Measurements from ENCODE around the gene LYZL1. TPM values are rescaled to one million over a fixed set of nuclear protein-coding genes. Genes with fewer than 3 reads are reported as not detected.
A peak's percentile ranks its signal among the peaks of the same experiment; 100 is the strongest.

LYZL1 gene
- total and polyA plus RNA-seq, 9 of the 15 experiments (the other 6 are each of a cell fraction or from before 2014, with no cell fraction given): not detected

DNA sequence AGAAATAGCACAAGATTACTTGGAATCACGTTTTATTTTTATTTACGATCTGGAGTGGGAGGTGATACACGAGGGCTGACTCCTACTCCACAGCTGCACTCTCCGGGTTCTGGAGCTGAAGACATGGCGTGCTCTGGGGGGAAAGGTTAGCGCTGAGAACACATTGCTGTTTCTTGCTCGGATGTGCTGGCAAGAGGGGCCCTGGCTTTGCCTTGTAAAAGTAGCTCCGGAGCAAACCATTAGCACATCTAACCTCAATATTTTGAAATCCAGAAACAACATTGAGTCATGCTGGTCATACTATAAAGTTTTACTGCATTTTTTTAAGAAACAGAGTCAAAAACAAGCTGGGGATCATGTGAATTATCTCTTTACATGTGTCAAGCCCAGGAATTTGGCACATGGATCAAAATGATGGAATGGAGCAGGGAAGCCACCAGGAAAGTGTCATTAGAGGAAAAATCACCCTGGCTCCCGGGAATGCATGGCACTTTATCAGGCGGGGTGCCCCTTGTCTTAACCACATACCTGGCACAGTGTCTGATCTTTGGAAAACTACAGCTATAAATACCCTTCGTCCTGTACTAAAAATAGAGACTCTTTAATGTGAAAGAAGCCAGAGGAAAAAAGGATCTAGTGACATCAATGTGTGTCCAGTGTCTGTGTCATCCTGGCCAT is 31.6 kb upstream of the LYZL1 start:
- H2AFZ ChIP-seq (ENCODE audit: low read depth, low read length): no peak overlapping the region
- peaks cover 0 to 19% of the 10 kb centered on the region in 2 experiments; a peak in 3 of 5 replicates for H3K27me3 ChIP-seq (ENCODE audit: control insufficient read depth in 2 of 2, insufficient read depth in 2 of 2, low read length in 2 of 2)
- H3K9me1 ChIP-seq (ENCODE audit: control insufficient read depth, insufficient read depth, low read length): no peaks in the 10 kb centered on the region
- intact Hi-C loops (cut with micrococcal nuclease) (no loop called here), in situ Hi-C loops (cut with MboI) (no loop called here)
- H3K36me3 ChIP-seq (ENCODE audit: control insufficient read depth, insufficient read depth, low read length): no peaks in the 10 kb centered on the region
- ChIA-PET CTCF (ENCODE audit: low intra/inter-chr PET ratio) (no interaction called here), POLR2A (interaction anchor here (1.0 kb wide), 1 partner anchor 14 kb away, joined by 3 read pairs; no protein-coding TSS in a partner anchor)
- no peak overlapping the region for H3K4me3 ChIP-seq
- no peak for ATAC-seq
- WGBS (ENCODE audit: insufficient coverage, low coverage, missing lambda C conversion rate): 7% methylated on average over 11 of the region's 11 CpGs
- no peaks in the 10 kb centered on the region for H3K9me3 ChIP-seq (replicated peaks; ENCODE audit: control insufficient read depth, insufficient read depth, low read depth, low read length)
- H3K9ac ChIP-seq (ENCODE audit: insufficient read depth in 1 of 2, low read depth in 2 of 2, low read length in 2 of 2): no peak overlapping the region
- FAIRE-seq: no peak
- H4K20me1 ChIP-seq (replicated peaks; ENCODE audit: control insufficient read depth, insufficient read depth, low read length): no peaks in the 10 kb centered on the region
- DNase-seq (ENCODE audit: extremely low read depth in 1 of 4, low spot score in 3 of 4): no peak
- H3K4me1 ChIP-seq (replicated peaks in 1 of 2; ENCODE audit: control insufficient read depth in 2 of 2, insufficient read depth in 2 of 2, low read length in 2 of 2): peaks cover 10 to 39% of the 10 kb centered on the region in 2 experiments
- TF ChIP-seq NR2C2 (CRISPR knock-in tag; IDR thresholded peaks at IDR 0.05): no peak
- TF ChIP-seq NR2C2 (tag; IDR thresholded peaks at IDR 0.05): peak; percentile 32; the same call in 1 of the 2 replicates
- TF ChIP-seq CEBPG (CRISPR knock-in tag; IDR thresholded peaks at IDR 0.05): no peak
- TF ChIP-seq CEBPG (tag; conservative IDR thresholded peaks at IDR 0.05 in 1 of 2, IDR thresholded peaks at IDR 0.05 in 1 of 2): peak in 1 of 2 experiments; percentile 66; a peak in 2 of 4 replicates
- TF ChIP-seq, protein P1, sequence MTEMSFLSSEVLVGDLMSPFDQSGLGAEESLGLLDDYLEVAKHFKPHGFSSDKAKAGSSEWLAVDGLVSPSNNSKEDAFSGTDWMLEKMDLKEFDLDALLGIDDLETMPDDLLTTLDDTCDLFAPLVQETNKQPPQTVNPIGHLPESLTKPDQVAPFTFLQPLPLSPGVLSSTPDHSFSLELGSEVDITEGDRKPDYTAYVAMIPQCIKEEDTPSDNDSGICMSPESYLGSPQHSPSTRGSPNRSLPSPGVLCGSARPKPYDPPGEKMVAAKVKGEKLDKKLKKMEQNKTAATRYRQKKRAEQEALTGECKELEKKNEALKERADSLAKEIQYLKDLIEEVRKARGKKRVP (CRISPR knock-in tag; IDR thresholded peaks at IDR 0.05): no peak
- no peaks in the 10 kb centered on the region for H3K79me2 ChIP-seq (ENCODE audit: control insufficient read depth, insufficient read depth, low read length)
- BruUV-seq (replicated peaks): no TSS peak
- no peak overlapping the region for H3K4me2 ChIP-seq (ENCODE audit: insufficient read depth, low read length)
- H3K27ac ChIP-seq (ENCODE audit: extremely low read depth, low read depth, low read length): no peak overlapping the region
